SK-N-SH (cell line): ENCODE results near the gene OPCML. TPM values are rescaled to one million over a fixed set of nuclear protein-coding genes. Genes with fewer than 3 reads are reported as not detected.

Source experiments
- CTCF ChIA-PET: fragments of 300-600, 350-600 bp; formaldehyde crosslinking; extraction: SDS; loops from one replicate; lab custom pipeline; 2021; lab: Yijun Ruan, JAX
- POLR2A ChIA-PET: fragments of 350-600 bp; sonication (Branson Sonifier 250); formaldehyde crosslinking; extraction: SDS; loops from one replicate; lab custom pipeline; 2020; ENCODE audit warnings: antibody characterized with exemption, inconsistent platforms; lab: Yijun Ruan, JAX
- DNase-seq: peaks from one replicate; pipeline ENCODE4 v3.0.0; 2012
- H2AFZ ChIP-seq: fragments of 200-600 bp; sonication (generic); 2 replicates; pipeline ENCODE4 v1.8.1; 2016; ENCODE audit warnings: antibody characterized with exemption, mild to moderate bottlenecking, low read depth
- H3F3A ChIP-seq: fragments of 200-600 bp; sonication (generic); replicated peaks from 2 replicates; pipeline ENCODE3; 2016; ENCODE audit warnings: antibody characterized with exemption, mild to moderate bottlenecking; ENCODE audit not compliant: insufficient read depth
- H3K27ac ChIP-seq, 2 experiments: fragments of 200-500 bp in 1 of 2; fragments of 200-600 bp in 1 of 2; sonication (Bioruptor generic) in 1 of 2; sonication (generic), shearing (Covaris generic) in 1 of 2; 2 replicates each; pipeline versions ENCODE4 v1.5.1 to v1.6.1; 2014 to 2016; ENCODE audit warnings: low read depth in 2 of 2, inconsistent platforms in 1 of 2, low read length in 1 of 2, mild to moderate bottlenecking in 1 of 2, mixed read lengths in 1 of 2
- H3K27me3 ChIP-seq: fragments of 200-600 bp; sonication (generic), shearing (Covaris generic); 2 replicates; pipeline ENCODE4 v1.6.1; 2016; ENCODE audit warnings: mixed run types; ENCODE audit not compliant: insufficient read depth
- H3K36me3 ChIP-seq, 2 experiments: fragments of 200-500 bp in 1 of 2; fragments of 200-600 bp in 1 of 2; sonication (Bioruptor generic) in 1 of 2; sonication (generic) in 1 of 2; replicated peaks in 1 of 2; 2 replicates each; pipeline versions ENCODE3 to v1.5.1; 2014 to 2016; ENCODE audit warnings: low read length in 1 of 2, mild to moderate bottlenecking in 1 of 2; ENCODE audit not compliant: insufficient read depth in 2 of 2, control insufficient read depth in 1 of 2
- H3K4me1 ChIP-seq, 2 experiments: fragments of 200-500 bp in 1 of 2; fragments of 200-600 bp in 1 of 2; sonication (Bioruptor generic) in 1 of 2; sonication (generic), shearing (Covaris generic) in 1 of 2; 2 replicates each; pipeline versions ENCODE4 v1.5.1 to v1.6.1; 2014 to 2016; ENCODE audit warnings: low read depth in 1 of 2, low read length in 1 of 2, mixed run types in 1 of 2; ENCODE audit not compliant: insufficient read depth in 2 of 2, control insufficient read depth in 1 of 2
- H3K4me2 ChIP-seq: fragments of 200-600 bp; sonication (generic), shearing (Covaris generic); 2 replicates; pipeline ENCODE4 v1.6.1; 2017; ENCODE audit warnings: mixed run types
- H3K4me3 ChIP-seq, 2 experiments: fragments of 200-500 bp in 1 of 2; fragments of 200-600 bp in 1 of 2; sonication (Bioruptor generic) in 1 of 2; sonication (generic), shearing (Covaris generic) in 1 of 2; 2 replicates each; pipeline versions ENCODE4 v1.5.1 to v1.8.1; 2014 to 2016; ENCODE audit warnings: low read depth in 2 of 2, inconsistent platforms in 1 of 2, low read length in 1 of 2, mild to moderate bottlenecking in 1 of 2, mixed read lengths in 1 of 2, moderate library complexity in 1 of 2
- H3K79me2 ChIP-seq: fragments of 200-600 bp; sonication (generic); 2 replicates; pipeline ENCODE4 v1.8.1; 2017; ENCODE audit warnings: mild to moderate bottlenecking; ENCODE audit not compliant: insufficient read depth
- H3K9ac ChIP-seq: fragments of 200-600 bp; sonication (generic); 2 replicates; pipeline ENCODE4 v1.6.1; 2017; ENCODE audit warnings: mixed run types
- H3K9me2 ChIP-seq: fragments of 200-600 bp; sonication (generic); 2 replicates; pipeline ENCODE4 v1.6.1; 2017; ENCODE audit warnings: mixed run types
- H3K9me3 ChIP-seq: fragments of 200-600 bp; sonication (generic); 2 replicates; pipeline ENCODE4 v1.6.1; 2017; ENCODE audit warnings: mixed run types, mild to moderate bottlenecking, moderate library complexity
- H4K20me1 ChIP-seq: fragments of 200-600 bp; sonication (generic); 2 replicates; pipeline ENCODE4 v1.6.1; 2017; ENCODE audit warnings: mild to moderate bottlenecking, mixed run types; ENCODE audit not compliant: insufficient read depth
- EP300 ChIP-seq, 2 experiments: IDR thresholded peaks; 2 replicates each; pipeline versions ENCODE4 v1.4.0 to v1.6.1; 2012; ENCODE audit warnings: borderline replicate concordance in 1 of 2, low read depth in 1 of 2, low read length in 1 of 2
- FOXJ3 ChIP-seq: sonication (generic); formaldehyde crosslinking; IDR thresholded peaks from 2 replicates; pipeline ENCODE4 v1.5.1; 2020; ENCODE audit warnings: mild to moderate bottlenecking, missing genetic modification reagents
- FOXM1 ChIP-seq: IDR thresholded peaks from 2 replicates; pipeline ENCODE4 v1.4.0; 2012; ENCODE audit warnings: low read depth, mild to moderate bottlenecking
- GABPA ChIP-seq: IDR thresholded peaks from 2 replicates; pipeline ENCODE4 v1.4.0; 2012; ENCODE audit warnings: low read depth, mild to moderate bottlenecking
- JUND ChIP-seq: IDR thresholded peaks from 2 replicates; pipeline ENCODE4 v1.4.0; 2012
- MEF2A ChIP-seq: IDR thresholded peaks from 2 replicates; pipeline ENCODE4 v1.4.0; 2012; ENCODE audit warnings: low read depth, borderline replicate concordance
- NFIC ChIP-seq: IDR thresholded peaks from 2 replicates; pipeline ENCODE4 v1.4.0; 2012; ENCODE audit warnings: borderline replicate concordance
- POLR2AphosphoS5 ChIP-seq: IDR thresholded peaks from 2 replicates; pipeline ENCODE4 v1.6.1; 2012; ENCODE audit warnings: low read depth, low read length
- RAD21 ChIP-seq: IDR thresholded peaks from 2 replicates; pipeline ENCODE4 v1.6.1; 2012; ENCODE audit warnings: mild to moderate bottlenecking, low read length
- RCOR1 ChIP-seq: fragments of 150-350 bp; IDR thresholded peaks from 2 replicates; pipeline ENCODE4 v1.6.1; 2017; ENCODE audit warnings: antibody characterized with exemption, low read length
- RFX5 ChIP-seq: IDR thresholded peaks from 2 replicates; pipeline ENCODE4 v1.6.1; 2012; ENCODE audit warnings: mild to moderate bottlenecking, improper control_type of control experiment, low read length
- TAF1 ChIP-seq: IDR thresholded peaks from 2 replicates; pipeline ENCODE4 v1.6.1; 2012; ENCODE audit warnings: low read depth, mild to moderate bottlenecking, low read length, moderate library complexity, borderline replicate concordance
- TCF12 ChIP-seq: IDR thresholded peaks from 2 replicates; pipeline ENCODE4 v1.4.0; 2012
- TEAD4 ChIP-seq: IDR thresholded peaks from 2 replicates; pipeline ENCODE4 v1.4.0; 2012; ENCODE audit warnings: mild to moderate bottlenecking, borderline replicate concordance; ENCODE audit not compliant: insufficient read depth
- YY1 ChIP-seq: IDR thresholded peaks from 2 replicates; pipeline ENCODE4 v1.4.0; 2012; ENCODE audit warnings: low read depth, mild to moderate bottlenecking
- WGBS: methylation state at CpG from one replicate; pipeline ENCODE4 v1.1.6; 2017; ENCODE audit warnings: low lambda C conversion rate; 5-methylcytosine and 5-hydroxymethylcytosine counted together
- polyA plus RNA-seq, 3 experiments: library from polyadenylated mRNA; depleted of rRNA; stranded (reverse); fragments of >200 nt; gene quantifications; 2 replicates each; pipeline ENCODE4 v1.2.3, GENCODE V29; 2012
- TF ChIP-seq, protein P1 (sequence below): IDR thresholded peaks from 2 replicates; pipeline ENCODE4 v1.4.0; 2012; ENCODE audit warnings: low read depth, borderline replicate concordance
- TF ChIP-seq, protein P2 (sequence below): IDR thresholded peaks from 2 replicates; pipeline ENCODE4 v1.4.0; 2012; ENCODE audit warnings: low read depth
- TF ChIP-seq, protein P3 (sequence below): fragments of 200-600 bp; sonication (generic); IDR thresholded peaks from 2 replicates; pipeline ENCODE4 v1.6.1; 2017; ENCODE audit warnings: antibody characterized with exemption, mild to moderate bottlenecking, moderate library complexity
- TF ChIP-seq, protein P4 (sequence below): fragments of 150-350 bp; IDR thresholded peaks from 2 replicates; pipeline ENCODE4 v1.6.1; 2016; ENCODE audit warnings: mild to moderate bottlenecking, low read depth, low read length
- TF ChIP-seq, protein P5 (sequence below): IDR thresholded peaks from 2 replicates; pipeline ENCODE4 v1.6.1; 2012; ENCODE audit warnings: mild to moderate bottlenecking, low read depth, low read length, moderate library complexity

OPCML gene
- polyA plus RNA-seq, 1 of the 3 experiments (the other 2 are of a cell fraction), result not detected

DNA sequence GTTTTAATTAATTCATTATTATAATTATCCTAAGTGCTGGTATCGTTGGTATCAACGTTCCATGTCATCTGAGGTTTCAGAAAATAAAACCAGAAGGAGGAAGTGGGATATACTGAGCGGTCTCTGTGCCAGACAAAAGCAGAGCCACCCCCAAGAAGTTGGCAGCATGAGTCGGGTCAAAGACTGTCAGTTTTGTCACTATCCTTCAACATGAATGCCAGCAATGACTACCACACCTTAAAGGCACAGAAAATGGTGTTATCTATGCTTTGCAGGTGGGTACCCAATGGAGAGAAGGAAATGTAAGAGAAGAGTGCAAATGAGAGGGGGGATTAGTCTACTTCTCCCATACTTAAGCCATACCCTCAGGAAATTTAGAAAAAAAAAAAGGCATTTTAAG is 408.5 kb downstream of the OPCML start:
- no peaks in the 10 kb centered on the region for H3K27me3 ChIP-seq
- POLR2A ChIA-PET, result no interaction called here
- no peak overlapping the region for H2AFZ ChIP-seq
- WGBS, result 8% methylated on average over 4 of the region's 4 CpGs
- no peaks in the 10 kb centered on the region for H3K9me2 ChIP-seq
- no peaks in the 10 kb centered on the region for H3K9me3 ChIP-seq
- no peak overlapping the region for H3K4me3 ChIP-seq
- CTCF ChIA-PET, result no interaction called here
- H3F3A ChIP-seq, result no peaks in the 10 kb centered on the region
- no peak overlapping the region for H3K27ac ChIP-seq
- no peaks in the 10 kb centered on the region for H3K79me2 ChIP-seq
- no peaks in the 10 kb centered on the region for H4K20me1 ChIP-seq
- no peak for TF ChIP-seq EP300 (IDR thresholded peaks at IDR 0.05; ENCODE audit: borderline replicate concordance in 1 of 2, low read depth in 1 of 2, low read length in 1 of 2)
- TF ChIP-seq, protein P1, sequence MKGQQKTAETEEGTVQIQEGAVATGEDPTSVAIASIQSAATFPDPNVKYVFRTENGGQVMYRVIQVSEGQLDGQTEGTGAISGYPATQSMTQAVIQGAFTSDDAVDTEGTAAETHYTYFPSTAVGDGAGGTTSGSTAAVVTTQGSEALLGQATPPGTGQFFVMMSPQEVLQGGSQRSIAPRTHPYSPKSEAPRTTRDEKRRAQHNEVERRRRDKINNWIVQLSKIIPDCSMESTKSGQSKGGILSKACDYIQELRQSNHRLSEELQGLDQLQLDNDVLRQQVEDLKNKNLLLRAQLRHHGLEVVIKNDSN, result no peak
- no peak for TF ChIP-seq RCOR1
- no peak for TF ChIP-seq TCF12
- TF ChIP-seq, protein P2, sequence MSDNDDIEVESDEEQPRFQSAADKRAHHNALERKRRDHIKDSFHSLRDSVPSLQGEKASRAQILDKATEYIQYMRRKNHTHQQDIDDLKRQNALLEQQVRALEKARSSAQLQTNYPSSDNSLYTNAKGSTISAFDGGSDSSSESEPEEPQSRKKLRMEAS, result no peak
- TF ChIP-seq YY1, result no peak
- TF ChIP-seq MEF2A, result no peak
- no peak for TF ChIP-seq RAD21
- no peak for TF ChIP-seq FOXJ3 (CRISPR knock-in tag)
- TF ChIP-seq, protein P3, sequence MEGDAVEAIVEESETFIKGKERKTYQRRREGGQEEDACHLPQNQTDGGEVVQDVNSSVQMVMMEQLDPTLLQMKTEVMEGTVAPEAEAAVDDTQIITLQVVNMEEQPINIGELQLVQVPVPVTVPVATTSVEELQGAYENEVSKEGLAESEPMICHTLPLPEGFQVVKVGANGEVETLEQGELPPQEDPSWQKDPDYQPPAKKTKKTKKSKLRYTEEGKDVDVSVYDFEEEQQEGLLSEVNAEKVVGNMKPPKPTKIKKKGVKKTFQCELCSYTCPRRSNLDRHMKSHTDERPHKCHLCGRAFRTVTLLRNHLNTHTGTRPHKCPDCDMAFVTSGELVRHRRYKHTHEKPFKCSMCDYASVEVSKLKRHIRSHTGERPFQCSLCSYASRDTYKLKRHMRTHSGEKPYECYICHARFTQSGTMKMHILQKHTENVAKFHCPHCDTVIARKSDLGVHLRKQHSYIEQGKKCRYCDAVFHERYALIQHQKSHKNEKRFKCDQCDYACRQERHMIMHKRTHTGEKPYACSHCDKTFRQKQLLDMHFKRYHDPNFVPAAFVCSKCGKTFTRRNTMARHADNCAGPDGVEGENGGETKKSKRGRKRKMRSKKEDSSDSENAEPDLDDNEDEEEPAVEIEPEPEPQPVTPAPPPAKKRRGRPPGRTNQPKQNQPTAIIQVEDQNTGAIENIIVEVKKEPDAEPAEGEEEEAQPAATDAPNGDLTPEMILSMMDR, result no peak
- no peak for TF ChIP-seq FOXM1
- no peak for TF ChIP-seq JUND
- no peak for TF ChIP-seq NFIC
- no peak for TF ChIP-seq TEAD4
- TF ChIP-seq, protein P4, sequence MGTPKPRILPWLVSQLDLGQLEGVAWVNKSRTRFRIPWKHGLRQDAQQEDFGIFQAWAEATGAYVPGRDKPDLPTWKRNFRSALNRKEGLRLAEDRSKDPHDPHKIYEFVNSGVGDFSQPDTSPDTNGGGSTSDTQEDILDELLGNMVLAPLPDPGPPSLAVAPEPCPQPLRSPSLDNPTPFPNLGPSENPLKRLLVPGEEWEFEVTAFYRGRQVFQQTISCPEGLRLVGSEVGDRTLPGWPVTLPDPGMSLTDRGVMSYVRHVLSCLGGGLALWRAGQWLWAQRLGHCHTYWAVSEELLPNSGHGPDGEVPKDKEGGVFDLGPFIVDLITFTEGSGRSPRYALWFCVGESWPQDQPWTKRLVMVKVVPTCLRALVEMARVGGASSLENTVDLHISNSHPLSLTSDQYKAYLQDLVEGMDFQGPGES, result no peak
- TF ChIP-seq, protein P5, sequence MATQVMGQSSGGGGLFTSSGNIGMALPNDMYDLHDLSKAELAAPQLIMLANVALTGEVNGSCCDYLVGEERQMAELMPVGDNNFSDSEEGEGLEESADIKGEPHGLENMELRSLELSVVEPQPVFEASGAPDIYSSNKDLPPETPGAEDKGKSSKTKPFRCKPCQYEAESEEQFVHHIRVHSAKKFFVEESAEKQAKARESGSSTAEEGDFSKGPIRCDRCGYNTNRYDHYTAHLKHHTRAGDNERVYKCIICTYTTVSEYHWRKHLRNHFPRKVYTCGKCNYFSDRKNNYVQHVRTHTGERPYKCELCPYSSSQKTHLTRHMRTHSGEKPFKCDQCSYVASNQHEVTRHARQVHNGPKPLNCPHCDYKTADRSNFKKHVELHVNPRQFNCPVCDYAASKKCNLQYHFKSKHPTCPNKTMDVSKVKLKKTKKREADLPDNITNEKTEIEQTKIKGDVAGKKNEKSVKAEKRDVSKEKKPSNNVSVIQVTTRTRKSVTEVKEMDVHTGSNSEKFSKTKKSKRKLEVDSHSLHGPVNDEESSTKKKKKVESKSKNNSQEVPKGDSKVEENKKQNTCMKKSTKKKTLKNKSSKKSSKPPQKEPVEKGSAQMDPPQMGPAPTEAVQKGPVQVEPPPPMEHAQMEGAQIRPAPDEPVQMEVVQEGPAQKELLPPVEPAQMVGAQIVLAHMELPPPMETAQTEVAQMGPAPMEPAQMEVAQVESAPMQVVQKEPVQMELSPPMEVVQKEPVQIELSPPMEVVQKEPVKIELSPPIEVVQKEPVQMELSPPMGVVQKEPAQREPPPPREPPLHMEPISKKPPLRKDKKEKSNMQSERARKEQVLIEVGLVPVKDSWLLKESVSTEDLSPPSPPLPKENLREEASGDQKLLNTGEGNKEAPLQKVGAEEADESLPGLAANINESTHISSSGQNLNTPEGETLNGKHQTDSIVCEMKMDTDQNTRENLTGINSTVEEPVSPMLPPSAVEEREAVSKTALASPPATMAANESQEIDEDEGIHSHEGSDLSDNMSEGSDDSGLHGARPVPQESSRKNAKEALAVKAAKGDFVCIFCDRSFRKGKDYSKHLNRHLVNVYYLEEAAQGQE, result no peak
- no peak for TF ChIP-seq TAF1
- no peak for TF ChIP-seq RFX5
- TF ChIP-seq GABPA, result no peak
- no peak for TF ChIP-seq POLR2AphosphoS5
- TF ChIP-seq, all 33 proteins: peak for 0
- DNase-seq, result no peak
- H3K36me3 ChIP-seq, result no peaks in the 10 kb centered on the region
- H3K9ac ChIP-seq, result no peak overlapping the region
- no peaks in the 10 kb centered on the region for H3K4me1 ChIP-seq
- H3K4me2 ChIP-seq, result no peak overlapping the region
